ENCODE results near the gene TTLL8.

- TF ChIP-seq SP1 (IDR thresholded peaks at IDR 0.05), result no peak
- no peak for TF ChIP-seq ELF4 (IDR thresholded peaks at IDR 0.05)
- TF ChIP-seq FOXM1 (IDR thresholded peaks at IDR 0.05; ENCODE audit: borderline replicate concordance), result no peak
- no peak for TF ChIP-seq SUZ12 (IDR thresholded peaks at IDR 0.05)
- no peak for TF ChIP-seq FOXA1 (IDR thresholded peaks at IDR 0.05)
- no peak for TF ChIP-seq TARDBP (IDR thresholded peaks at IDR 0.05)
- TF ChIP-seq BHLHE40 (IDR thresholded peaks at IDR 0.05; ENCODE audit: borderline replicate concordance), result no peak
- no peak for TF ChIP-seq NFRKB (IDR thresholded peaks at IDR 0.05)
- TF ChIP-seq HDGF (IDR thresholded peaks at IDR 0.05; ENCODE audit: borderline replicate concordance), result no peak
- no peak for TF ChIP-seq LEF1 (IDR thresholded peaks at IDR 0.05; ENCODE audit: borderline replicate concordance)
- TF ChIP-seq ZNF384 (IDR thresholded peaks at IDR 0.05), result no peak
These were observed 49.7 kb downstream of the TTLL8 start for GRCh38 chr22:50008151-50009040.
